Measurements from ENCODE around the gene DNPH1. TPM values are rescaled to one million over a fixed set of nuclear protein-coding genes. Genes with fewer than 3 reads are reported as not detected.

The DNPH1 gene
- 111 and 176 TPM in 2 replicates for total RNA-seq
- 138 and 209 TPM in 2 replicates for polyA plus RNA-seq

DNA sequence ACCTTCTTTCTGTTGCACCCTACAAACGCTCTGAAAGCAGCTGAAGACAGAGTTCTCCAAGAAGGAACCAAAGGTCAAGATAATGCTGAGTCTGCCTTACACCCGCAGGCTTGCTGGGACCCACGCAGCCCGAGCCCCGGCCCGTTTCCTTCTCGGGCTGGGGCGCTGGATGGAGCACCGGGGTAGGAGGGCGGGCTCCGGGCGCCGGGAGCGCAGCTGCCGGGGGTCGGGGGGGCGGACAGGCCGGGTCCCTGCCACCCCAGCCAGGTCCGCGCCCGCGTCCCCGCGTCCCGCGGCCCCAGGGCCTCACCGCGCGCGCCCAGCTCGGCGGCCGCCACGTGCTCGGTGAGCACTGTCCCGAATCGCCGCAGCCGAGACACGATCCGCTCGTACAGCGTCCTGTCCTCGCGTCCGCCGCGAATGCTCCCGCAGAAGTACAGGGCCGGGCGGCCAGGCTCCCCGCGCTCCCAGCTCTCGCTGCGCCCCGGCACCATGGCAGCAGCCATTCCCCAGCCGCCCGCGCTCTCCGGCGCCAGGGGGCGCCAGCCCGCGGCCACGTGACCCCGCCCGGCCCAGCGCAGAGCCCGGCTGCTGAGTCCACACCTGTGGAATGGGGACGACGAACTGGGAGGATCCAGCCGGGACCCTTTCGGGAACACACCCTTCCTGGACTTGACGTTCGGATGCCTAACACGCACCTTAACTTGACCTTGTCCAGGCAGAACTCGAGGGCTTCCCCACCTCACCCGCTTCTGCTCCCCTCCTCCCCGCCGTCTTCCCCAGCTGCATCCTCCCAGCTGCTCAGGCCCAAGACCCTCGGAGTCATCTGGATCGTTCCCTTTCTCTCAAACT, at the start of gene DNPH1:
DNPH1 (minus strand) TSS at position 531 of the 852 bp plus-strand sequence; CDS start at position 506, 25 bp downstream.
- TF ChIP-seq, protein P1, sequence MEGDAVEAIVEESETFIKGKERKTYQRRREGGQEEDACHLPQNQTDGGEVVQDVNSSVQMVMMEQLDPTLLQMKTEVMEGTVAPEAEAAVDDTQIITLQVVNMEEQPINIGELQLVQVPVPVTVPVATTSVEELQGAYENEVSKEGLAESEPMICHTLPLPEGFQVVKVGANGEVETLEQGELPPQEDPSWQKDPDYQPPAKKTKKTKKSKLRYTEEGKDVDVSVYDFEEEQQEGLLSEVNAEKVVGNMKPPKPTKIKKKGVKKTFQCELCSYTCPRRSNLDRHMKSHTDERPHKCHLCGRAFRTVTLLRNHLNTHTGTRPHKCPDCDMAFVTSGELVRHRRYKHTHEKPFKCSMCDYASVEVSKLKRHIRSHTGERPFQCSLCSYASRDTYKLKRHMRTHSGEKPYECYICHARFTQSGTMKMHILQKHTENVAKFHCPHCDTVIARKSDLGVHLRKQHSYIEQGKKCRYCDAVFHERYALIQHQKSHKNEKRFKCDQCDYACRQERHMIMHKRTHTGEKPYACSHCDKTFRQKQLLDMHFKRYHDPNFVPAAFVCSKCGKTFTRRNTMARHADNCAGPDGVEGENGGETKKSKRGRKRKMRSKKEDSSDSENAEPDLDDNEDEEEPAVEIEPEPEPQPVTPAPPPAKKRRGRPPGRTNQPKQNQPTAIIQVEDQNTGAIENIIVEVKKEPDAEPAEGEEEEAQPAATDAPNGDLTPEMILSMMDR (IDR thresholded peaks at IDR 0.05; ENCODE audit: low read depth, low read length): peak; percentile 76
- H3K27ac ChIP-seq: no peak within 1 kb of the TSS
- H3K36me3 ChIP-seq: no peaks in the 10 kb centered on the region
- no peaks in the 10 kb centered on the region for H3K4me1 ChIP-seq (ENCODE audit: low read depth)
- H3K4me3 ChIP-seq: peak within 1 kb of the TSS; percentile 38
- DNase-seq (ENCODE audit: low read depth in 1 of 2, low spot score in 1 of 2): peak; percentile 75 to 84
- no peaks in the 10 kb centered on the region for H3K9me3 ChIP-seq (ENCODE audit: low read depth)
- peaks cover 15% of the 10 kb centered on the region for H3K27me3 ChIP-seq

GRCh38 chr6:43278524-43279078, 49.3 kb upstream of the DNPH1 start:
- TF ChIP-seq, protein P1 (IDR thresholded peaks at IDR 0.05; ENCODE audit: low read depth, low read length): no peak
- Histone ChIP-seq H3K4me1 (ENCODE audit: low read depth) (peaks cover 7% of the 10 kb centered on the region), H3K4me3 (no peak overlapping the region), H3K36me3 (no peaks in the 10 kb centered on the region), H3K27me3 (peaks cover 30% of the 10 kb centered on the region), H3K27ac (peak overlapping the region; percentile 81), H3K9me3 (ENCODE audit: low read depth) (no peaks in the 10 kb centered on the region)
- no peak for DNase-seq (ENCODE audit: low read depth in 1 of 2, low spot score in 1 of 2)

- H3K36me3 ChIP-seq: no peaks in the 10 kb centered on the region
- no peak overlapping the region for H3K4me3 ChIP-seq
- TF ChIP-seq, protein P1 (IDR thresholded peaks at IDR 0.05; ENCODE audit: low read depth, low read length): no peak
- H3K9me3 ChIP-seq (ENCODE audit: low read depth): no peaks in the 10 kb centered on the region
- peaks cover 30% of the 10 kb centered on the region for H3K27me3 ChIP-seq
- DNase-seq (ENCODE audit: low read depth in 1 of 2, low spot score in 1 of 2): peak in 1 of 2 donors; percentile 53
- peaks cover 7% of the 10 kb centered on the region for H3K4me1 ChIP-seq (ENCODE audit: low read depth)
- peak overlapping the region; percentile 81 for H3K27ac ChIP-seq
Measured at GRCh38 chr6:43277643-43278523, 48.6 kb upstream of the DNPH1 start.

GRCh38 chr6:43277306-43277642, 48.0 kb upstream of the DNPH1 start:
- Histone ChIP-seq H3K27ac (no peak overlapping the region), H3K27me3 (peaks cover 30% of the 10 kb centered on the region), H3K9me3 (ENCODE audit: low read depth) (no peaks in the 10 kb centered on the region), H3K4me3 (no peak overlapping the region), H3K4me1 (ENCODE audit: low read depth) (peaks cover 7% of the 10 kb centered on the region), H3K36me3 (no peaks in the 10 kb centered on the region)
- TF ChIP-seq, protein P1 (IDR thresholded peaks at IDR 0.05; ENCODE audit: low read depth, low read length): no peak
- DNase-seq (ENCODE audit: low read depth in 1 of 2, low spot score in 1 of 2): no peak

DNA sequence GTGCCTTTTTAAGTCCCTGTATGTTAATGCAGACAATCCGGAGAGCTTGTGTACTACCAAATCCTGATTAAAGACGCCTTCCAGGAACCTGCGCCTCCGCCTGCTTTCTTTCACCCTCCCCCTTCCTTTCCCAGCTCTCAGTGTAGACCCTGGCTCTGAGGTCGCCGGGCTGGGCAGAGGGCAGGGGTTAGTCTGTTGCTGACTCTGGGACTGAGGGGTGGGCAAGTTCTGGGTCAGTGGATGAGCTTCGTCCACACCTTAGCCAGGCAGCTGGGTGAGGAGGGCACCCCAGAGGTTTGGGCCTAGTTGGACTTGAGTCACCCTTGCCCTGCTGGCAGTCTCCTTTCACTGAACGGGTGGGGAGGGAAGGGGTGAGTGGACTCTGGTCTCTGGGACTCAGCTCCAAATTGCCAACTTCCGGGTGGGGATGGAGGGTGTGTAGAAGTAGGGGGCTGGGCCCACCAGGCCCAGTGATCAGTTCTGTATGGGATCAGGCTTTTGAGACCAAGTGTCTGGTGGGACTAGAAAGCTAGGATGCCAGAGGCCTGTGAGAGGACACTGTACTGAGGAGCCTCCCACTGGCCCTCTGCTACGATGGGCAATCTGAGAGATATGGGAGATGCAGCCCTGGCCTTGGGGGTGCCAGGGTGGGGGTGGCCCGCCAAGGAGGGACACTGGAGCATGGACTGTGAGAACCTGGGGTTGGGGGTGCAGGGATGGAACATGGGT, 47.5 kb upstream of the DNPH1 start:
- Histone ChIP-seq H3K27ac (no peak overlapping the region), H3K36me3 (no peaks in the 10 kb centered on the region), H3K9me3 (ENCODE audit: low read depth) (no peaks in the 10 kb centered on the region), H3K4me3 (no peak overlapping the region), H3K27me3 (peaks cover 30% of the 10 kb centered on the region), H3K4me1 (ENCODE audit: low read depth) (peaks cover 7% of the 10 kb centered on the region)
- no peak for DNase-seq (ENCODE audit: low read depth in 1 of 2, low spot score in 1 of 2)
- TF ChIP-seq, protein P1 (IDR thresholded peaks at IDR 0.05; ENCODE audit: low read depth, low read length): no peak

Data from cardiac muscle cell (in vitro differentiated cells and primary cell).